CD4-positive, alpha-beta T cell treated with Interleukin-12 subunit alpha and Interleukin-12 subunit beta, for 1 hour (primary cell): Measurements from ENCODE around the gene ZNF385B.

Source experiments
- DNase-seq: peaks from one replicate; pipeline ENCODE4 v3.0.0-alpha.2; 2020

Gene ZNF385B

DNA sequence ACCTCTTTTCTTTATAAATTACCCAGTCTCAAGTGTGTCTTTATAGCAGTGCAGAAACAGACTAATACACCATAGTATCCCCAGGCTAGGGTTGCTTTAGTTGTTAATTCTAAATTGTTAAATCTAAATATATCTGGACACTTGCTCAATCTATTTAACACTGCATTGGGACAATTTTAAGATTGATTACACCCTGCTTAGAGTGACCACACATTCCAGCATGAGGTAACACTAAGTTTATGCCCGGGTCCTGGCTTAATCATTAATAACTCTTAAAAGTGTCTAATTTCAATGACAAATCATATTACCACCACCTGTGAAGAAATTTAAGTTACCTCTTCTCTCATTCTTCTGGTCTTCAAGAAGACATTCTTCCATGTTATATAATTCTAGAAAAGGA, 131.4 kb downstream of the ZNF385B start:
- no peak for DNase-seq

DNA sequence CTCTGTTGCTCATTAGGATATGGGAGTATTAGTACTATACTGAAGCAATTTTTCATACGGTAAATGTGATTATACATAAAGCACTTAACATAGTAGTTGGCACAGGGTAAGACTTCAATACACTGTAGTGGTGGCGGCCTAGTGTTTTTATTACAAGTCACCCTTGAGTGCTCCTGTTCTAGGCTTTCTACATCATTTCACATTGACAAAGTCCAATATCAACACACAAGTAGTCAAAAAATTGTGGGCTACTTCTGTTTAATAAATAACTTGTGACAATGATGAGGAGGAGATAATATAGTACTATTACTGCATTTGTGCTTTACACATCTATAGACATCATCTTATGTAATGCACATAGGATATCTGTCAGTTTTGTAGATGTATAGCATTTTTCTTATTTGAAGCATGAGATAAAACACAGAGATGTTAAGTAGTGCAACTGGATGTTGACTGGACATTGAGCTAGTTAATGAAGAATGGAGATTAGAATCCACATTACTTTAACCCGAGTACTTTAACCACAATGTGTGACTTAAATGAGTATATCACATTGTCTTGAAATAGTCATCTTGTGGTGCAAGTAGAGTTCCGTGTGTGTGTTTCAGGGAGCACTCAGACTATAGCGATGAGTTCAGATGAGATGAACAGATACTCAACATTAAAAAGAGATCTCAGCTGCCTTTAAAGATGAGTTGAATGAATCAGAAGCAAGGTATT, 134.8 kb downstream of the ZNF385B start:
- DNase-seq = no peak

DNA sequence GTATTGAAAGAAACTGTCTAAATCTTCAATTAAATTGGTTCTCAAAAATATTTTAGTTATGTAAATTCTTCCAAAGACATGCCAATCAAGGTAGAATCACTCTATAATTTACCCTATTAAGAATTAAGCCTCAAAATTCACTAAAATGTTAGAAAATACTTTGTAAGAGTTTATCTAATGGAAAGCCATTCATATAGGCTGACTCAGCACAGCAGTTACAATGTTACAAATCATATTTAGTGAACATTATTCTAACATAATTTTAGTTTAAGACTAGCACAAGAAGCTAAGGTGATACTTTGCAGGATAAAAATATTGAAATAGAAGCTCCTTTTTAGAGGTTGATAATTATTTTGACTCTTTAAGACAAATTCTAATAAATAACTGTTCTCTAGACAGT, 137.0 kb downstream of the ZNF385B start:
- DNase-seq = no peak

DNA sequence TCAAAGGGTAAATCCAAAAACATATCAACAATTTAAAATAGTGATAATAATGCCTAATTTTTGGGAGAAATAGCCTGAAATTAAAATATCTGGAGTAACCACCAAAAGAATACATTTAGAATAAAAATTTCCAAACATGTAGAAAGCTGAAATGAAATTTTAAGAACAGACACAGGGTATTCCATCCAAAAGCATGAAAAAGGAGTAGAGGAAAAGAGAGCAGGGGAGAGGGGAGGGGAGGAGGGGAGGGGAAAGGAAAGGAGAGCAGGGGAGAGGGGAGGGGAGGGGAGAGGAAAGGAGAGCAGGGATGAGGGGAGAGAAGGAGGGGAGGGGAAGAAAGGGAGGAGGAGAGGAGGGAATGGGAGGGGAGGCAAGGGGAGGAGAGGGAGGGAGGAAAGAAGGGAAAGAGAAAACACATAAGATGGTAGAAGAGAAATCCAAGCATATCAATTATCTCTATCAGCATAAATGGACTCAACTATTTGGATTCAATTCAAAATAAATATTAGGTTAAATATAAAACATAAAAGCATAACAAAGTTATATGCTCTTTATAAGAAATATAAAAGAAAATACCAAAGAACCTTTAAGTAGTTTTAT, 141.1 kb downstream of the ZNF385B start:
- DNase-seq = no peak

DNA sequence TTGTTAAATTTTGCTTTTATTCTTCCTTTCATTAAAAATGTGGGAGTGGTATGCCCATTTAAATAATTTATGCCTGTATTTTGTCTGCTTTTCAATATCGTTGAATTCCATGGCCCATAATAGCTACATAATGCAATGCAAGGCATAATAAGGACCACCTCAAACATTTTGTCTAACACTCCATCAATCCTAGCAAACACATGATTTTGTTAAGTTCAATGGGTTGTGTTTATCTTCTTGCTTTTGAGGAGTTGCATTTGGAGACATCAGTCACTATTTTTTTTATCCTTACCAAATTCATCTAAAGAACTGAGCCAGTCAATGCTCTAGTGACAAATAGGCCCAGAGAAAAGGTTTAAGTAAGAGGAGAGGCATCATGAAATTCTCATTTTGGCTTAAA, 145.5 kb downstream of the ZNF385B start:
- no peak for DNase-seq

DNA sequence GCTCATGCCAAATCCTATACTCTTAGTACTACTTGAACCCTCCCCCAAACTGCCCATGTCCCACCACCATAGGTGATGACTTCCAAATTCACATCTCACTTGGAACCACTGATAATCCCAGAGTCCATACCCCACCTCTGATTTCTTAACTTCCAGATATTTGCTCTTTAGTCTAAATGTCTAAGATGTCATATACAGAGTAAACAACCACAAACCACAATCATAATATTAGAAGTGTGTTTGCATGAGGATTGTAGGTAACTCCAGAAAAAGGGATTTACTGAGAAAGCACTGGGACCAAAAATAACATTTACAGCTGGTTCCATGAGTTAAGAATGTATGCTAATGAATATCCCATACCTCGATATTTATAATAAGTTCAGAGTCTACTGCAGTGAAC, 146.2 kb downstream of the ZNF385B start:
- no peak for DNase-seq

DNA sequence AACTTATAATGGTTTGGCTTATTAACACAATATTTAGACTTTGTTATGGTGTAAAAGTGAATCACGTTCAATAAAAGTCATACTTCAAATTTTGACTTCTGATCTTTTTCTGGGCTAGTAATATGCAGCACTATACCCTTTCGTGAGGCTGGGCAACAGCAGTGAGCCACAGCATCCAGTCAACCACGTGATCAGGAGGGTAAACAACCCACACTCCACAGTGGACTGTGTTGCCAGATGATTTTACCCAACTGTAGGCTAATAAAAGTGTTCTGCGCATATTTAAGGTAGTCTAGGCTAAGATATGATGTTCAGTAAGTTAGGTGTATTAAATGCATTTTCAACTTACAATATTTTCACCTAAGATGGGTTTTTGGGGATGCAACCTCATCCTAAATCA, 148.6 kb downstream of the ZNF385B start:
- no peak for DNase-seq

DNA sequence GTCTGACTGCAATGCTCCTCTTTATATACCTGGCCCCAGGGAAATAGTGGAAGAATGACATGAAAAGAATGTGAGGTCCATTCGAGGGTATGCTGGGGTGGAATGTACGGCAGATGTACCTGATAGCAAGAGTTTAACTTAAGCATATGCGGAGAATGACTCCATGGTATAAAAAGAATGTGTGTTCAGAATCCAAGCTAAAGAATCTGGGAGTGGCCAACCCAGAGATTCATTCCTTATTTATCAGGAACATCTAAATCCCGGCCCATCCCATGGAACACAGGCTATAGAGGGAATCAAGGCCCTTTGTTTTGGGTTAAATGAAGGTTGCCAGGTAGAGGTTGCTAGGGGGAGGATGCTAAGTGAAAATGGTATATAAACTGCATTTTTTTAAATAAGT, 150.0 kb downstream of the ZNF385B start:
- DNase-seq = no peak

DNA sequence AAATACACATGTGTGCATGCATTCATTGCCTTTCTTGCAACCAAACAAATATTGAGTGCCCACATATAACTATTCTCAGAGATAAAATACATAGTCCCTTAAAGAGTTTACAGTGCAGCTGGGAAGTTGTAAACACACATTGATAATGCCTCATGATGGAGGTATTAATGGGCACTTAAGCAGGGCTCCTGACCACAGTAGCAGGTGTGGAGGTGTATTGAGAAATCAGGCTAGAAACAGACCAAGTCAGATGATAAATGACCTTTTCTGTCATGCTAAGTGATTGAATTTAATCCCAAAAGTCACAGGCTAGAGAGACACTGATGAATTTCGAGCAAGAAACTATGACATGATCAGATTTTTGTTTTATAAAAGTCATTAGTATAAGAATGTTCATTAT, 157.7 kb downstream of the ZNF385B start:
- DNase-seq = no peak

DNA sequence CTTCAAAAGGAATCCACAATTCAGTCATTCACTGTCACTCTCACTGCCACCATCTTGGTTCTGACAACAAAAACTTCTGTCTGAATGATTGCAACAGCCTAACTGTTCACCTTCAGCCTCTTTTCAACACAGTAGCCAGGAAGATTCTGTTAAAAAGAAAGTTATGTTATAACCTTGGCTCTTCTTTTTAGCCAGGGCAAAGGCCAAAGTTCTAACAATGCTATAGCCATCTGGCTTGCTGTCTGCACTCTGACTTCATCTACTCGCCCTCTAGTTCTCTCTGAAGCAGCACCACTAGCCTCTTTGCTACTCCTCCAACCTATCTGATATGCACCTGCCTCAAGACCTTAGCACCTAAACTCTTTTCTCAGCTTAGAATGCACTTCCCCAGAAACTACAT, 158.5 kb downstream of the ZNF385B start:
- DNase-seq = no peak

DNA sequence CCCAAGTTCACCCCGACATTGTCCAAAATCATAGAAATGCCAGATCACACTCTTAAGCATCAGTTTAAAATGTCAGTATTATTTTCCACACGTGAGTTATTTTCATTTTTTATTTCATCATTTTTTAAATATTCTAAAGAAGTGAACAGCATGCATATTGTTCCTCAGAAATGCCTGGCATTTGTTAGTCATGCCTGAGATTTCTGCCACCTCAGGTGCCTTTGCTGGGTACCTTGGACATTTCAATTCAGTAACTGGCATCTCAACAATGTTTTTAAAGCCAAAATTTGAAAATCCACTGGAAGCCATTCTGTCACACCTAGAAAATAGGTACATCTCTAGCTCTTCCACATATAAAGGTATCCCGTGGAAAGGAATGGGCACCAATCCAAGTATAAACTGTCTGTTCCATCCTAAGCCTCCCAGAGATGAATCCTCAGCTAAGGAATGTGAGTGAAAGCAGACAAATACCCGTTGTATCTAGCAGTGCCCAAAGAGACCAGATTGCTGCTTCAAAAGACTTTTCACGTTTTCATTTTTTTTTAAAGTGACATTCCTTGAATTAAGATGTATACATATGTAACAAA, 159.8 kb downstream of the ZNF385B start:
- no peak for DNase-seq

DNA sequence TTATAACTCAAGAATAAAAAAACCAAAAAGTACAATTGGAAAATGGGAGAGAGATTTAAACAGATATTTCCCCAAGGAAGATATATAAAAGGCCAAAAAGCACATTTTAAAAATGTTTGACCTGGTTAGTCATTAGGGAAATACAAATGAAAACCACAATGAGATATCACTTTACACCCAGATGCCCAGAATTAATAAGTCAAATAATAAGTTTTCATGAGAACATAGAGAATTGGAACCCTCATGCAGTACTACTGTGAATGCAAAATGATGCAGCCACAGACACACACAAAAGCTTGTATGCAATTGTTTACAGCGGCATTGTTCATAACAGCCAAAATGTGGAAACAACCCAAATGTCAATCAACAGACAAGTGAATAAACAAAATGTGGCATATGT, 165.9 kb downstream of the ZNF385B start:
- no peak for DNase-seq

DNA sequence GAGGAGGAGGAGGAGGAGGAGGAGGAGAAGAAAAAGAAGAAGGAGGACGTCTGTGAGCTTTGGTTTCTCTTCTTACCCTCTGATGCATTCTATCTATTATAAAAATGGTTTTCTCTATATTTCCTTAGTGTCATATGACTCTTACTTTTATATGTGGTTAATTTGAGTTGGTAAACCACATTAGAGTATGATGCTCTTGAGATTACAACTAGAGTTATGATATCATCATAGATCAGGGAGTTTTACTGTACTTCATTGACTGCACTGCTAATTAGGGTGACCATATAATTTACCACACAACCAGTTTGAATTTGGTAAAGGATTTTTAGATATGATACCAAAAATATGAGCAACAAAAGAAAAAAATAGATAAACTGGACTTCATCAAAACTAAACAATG, 166.4 kb downstream of the ZNF385B start:
- DNase-seq = no peak

DNA sequence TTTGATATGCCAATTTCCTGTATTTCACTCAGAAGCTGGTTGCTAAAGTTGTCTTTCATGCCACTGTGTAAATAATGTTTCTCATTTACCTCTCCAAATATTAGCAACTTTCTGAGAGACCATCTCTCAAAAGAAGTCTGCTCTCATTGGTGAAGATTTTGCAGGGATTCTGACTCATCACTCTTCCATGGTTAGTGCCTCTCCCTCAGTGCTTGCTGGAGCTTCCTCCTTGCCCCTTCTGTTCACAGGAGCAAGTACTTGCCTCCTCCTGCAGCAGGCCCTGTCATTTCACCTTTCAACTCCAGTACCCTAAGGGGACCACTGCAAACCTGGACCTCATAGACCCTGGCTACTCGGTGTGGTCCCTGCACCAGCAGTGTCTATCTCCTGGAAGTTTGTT, 168.8 kb downstream of the ZNF385B start:
- no peak for DNase-seq

DNA sequence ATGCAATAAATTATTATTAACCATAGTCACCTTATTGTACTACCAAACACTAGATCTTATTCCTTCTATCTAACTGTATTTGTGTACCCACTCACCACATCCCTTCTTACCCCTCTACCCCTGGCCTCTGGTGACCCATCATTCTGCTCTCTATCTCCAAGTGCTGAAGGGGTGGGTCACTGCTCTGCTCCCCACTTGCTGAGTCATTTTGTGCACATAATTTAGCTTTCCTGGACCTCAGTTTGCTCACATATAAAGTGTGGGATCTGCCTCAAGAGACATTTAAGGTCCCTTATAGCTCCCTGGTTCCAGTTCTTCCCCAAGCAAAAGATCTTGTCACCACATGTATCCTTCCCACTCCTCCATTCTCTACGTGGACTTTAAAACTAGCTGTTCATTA, 169.4 kb downstream of the ZNF385B start:
- no peak for DNase-seq

DNA sequence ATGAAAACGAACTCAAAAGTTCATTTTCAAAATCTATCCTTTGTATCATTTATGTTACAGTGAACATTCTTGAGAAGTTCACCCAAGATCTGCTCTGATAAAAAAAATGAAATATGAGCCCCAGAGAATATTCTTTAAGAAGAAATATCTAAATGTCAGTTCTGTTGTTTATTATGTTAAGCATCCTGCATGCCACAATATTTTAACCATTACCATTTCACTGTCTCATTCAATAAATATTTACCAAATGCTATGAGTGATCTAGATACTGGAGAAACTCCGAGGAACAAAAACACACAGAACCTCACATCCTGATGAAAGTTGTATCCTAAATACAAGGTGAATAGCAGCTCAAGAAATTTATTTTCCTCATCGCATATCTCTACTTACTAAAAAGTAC, 170.2 kb downstream of the ZNF385B start:
- no peak for DNase-seq

DNA sequence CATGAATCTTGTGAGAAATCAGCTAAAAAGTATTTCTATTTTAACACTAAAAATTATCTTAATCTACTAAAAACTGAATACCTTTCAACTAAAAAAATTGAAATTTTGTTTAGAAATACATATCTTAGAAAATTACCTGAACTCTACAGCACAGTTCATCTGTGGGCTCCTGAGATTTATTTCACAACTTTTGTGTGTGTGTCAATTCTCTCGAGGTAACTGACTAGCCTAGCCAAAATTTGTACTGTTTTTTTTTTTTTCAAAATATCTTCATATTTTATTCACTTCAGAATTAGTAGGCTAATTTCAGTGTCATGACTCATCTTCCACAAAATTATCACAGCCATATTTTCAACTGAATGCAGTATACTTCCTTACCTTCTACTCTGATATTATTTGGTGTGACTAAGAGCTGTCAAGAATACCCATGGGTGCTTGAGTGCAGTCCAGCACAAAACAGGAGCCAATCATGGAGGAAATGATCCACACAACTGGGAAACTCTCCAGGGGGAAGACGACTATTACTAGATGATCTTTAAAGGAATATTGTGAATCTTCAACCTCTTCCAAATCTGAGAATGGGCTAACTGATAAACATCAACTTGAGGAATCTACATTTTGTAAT, 174.6 kb downstream of the ZNF385B start:
- DNase-seq = no peak

DNA sequence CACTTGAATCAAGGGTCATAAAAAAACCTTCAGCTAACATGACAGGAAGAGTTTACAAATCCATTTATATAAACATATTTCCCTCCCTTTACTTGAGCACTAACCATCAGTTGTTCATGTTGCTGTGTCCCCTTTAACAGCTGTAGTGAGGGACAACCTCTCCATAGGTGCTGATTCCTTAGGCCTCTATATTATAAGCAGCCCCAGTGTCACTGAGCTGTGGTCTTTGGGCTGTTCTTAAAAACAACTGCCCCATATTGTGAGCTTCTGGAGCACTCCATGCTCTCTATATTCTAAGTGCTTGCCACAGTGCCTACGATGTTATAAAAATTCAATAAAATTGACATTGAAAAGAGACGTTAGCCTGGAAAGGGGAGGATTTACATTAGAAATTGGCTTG, 175.3 kb downstream of the ZNF385B start:
- no peak for DNase-seq

DNA sequence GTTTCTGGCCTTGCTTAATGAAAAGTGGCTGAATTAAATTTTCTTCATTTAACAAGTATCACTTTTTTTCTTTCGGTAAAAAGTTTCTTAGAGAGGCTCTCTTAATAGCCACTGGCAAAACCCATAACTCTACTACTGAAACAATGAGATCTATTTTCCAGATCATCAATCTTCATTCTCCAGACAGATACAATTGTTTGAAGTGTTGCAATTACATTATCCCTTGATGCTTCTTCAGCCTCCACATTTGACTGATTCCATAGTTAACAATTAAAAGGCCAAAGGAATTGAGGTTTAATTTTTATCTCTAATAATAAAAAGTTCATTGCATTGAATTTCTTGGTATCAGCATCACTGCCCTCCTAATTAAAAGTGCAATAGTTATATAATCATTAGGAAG, 176.3 kb downstream of the ZNF385B start:
- DNase-seq = no peak

DNA sequence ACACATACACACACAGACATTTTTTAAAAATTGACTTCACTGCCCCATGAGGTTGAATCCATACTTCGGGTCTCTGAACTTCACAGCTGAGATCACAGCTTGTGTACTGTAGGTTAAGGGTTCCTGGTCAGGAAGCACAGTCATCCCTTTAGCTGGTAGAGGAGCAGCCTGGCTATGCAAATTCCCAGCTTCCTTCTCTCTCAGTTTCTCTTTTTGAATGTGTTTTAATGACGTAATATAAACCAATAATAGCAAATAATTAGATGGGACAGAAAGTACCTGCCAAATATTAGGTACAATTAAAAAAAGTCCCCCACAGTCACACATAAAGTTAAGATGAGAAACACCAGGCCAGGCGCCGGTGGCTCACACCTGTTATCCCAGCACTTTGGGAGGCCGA, 178.7 kb downstream of the ZNF385B start:
- no peak for DNase-seq

DNA sequence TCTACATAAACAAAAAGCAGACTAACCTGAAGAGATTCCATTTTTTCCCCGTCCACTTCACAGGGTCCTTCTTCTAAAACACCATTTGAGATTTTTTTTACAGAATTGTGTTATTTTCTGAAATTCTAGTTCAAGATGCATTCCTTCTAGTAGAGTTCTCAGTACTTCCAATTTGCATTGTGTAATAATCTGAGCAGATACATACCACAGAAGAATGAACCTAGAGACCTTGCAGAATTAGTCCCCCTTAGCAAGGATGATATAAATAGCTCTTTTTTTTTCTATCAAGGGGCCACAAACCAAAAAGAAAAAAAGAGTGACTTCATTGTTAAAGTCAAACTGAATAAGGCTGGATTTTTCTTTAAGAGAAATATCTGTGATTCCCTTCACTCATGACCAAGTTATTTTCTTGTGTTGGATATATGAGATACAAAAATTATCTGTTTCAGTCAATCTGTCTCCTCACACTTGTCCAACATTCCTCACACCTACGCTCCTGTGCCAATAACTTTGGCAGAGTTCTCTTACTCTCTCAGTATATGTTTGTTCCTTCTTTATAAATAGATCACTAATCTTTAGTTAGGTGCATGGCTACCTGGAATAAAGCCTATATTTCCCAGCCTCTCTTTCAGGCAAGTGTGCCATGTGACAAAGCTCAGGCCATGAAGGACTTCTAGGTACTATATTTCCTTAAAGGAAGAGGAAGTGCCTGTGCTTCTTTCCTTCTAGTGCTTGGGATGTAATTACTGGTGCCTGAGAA, 183.5 kb downstream of the ZNF385B start:
- DNase-seq = no peak

DNA sequence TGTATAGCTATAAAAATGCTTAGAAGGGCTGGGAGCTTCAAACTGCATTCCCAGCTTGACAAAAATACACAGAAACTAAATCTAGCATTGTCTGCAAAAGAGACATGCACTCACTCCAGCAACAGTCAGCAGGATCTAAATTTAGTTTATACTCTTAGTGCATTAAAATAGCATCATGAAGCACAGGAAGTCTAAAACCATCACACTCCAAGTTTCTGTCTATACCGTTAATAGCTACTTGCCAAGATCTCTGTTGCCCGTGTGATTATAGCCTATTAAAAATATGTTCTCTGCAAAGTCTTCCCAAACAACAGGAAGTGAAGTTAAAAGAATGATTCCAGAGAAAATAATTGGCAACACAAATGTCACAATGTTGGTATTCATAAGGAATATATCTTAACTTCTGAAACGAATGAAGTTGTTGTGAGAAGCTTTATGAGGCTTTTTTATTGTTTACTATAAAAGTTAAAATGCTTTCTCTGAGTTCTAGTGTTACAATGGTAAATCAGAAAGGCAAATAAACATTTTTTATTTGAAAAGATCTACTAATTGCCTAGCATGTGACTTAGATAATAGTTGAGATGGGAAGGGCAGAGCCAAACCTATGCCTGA, 184.2 kb downstream of the ZNF385B start:
- no peak for DNase-seq

DNA sequence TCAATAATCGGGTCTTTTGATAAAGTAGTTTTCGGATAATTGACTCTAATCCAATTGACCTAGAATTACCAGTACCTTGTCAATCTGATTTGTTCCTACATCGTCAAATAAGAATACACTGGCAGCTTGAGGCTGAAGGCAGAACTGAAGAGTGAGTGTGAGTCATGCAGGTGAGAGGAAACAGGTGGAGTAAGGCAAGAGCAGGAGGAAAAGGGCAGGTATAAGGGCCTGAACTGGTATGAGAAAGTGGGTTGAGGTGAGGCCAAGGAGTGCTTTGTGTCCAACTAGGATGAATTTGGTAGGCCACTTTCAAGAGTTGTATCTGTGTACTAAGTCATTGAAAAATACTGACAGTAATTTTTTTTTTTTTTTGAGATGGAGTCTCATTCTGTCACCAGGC, 186.0 kb downstream of the ZNF385B start:
- no peak for DNase-seq
